Measurements from ENCODE around the gene CLIC3. TPM values are rescaled to one million over a fixed set of nuclear protein-coding genes. Genes with fewer than 3 reads are reported as not detected.
"Not testable (repeated sequence)": the region's sequence is repeated elsewhere in the genome, so short reads cannot be mapped to it uniquely, and the experiment has no call there.

The CLIC3 gene
- total RNA-seq, 1 donor from 2014 or later, result not detected

DNA sequence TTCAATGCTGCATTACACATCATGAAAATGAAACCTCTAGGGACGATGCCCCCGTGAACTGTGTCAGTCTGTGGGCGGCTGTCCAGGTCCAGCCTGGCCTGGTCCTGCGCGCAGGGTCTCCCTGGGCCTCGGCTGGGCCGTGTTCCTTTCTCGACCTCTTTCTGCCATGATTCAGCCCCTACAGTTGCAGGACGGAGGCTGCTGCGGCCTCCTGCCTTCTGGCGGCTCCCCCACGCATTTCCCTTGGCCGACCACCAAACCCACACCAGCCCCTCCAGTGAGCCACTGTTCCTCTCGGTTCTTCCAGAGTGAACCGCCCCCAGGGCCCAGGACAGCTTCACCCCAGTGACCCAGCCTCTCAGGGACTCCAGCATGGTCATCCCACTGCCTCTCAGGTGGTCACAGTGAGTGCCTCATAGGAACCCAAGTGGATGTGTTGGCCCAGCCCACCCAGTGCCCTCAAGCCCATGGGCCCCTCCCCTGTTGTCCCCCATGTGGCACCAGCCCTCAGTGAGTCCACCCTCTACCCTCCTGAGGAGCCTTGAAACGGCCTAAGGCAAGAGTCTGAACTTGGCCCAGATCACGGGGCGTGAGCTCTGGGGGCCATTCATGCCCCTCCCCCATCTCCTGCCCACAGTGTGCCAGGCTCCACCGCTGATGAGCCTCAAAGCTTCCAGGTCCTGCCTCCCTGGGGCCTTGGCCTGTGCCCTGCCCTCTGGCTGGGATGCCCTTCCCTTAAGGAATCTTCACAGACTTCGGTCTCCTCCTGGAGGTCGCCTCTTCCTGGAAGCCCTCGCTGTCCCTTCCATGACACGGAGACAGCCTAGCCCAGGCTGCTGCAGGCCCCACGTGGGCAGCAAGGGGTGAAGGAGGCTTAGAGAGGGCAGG lies 10.0 kb upstream of the CLIC3 start:
- Mint-ChIP-seq H3K36me3 (ENCODE audit: low read depth) (no peaks in the 10 kb centered on the region), H3K9me3 (no peaks in the 10 kb centered on the region), H3K4me1 (peaks cover 1% of the 10 kb centered on the region), H3K27me3 (no peaks in the 10 kb centered on the region), H3K27ac (no peak overlapping the region), H3K4me3 (no peak overlapping the region)
- ATAC-seq (ENCODE audit: low read depth) (no peak), DNase-seq (no peak)
- CTCF ChIA-PET, result no interaction called here
- POLR2A ChIA-PET, result no interaction called here
- no peak for TF ChIP-seq CTCF (IDR thresholded peaks at IDR 0.05)
- intact Hi-C loops (cut with micrococcal nuclease), result no loop called here

DNA sequence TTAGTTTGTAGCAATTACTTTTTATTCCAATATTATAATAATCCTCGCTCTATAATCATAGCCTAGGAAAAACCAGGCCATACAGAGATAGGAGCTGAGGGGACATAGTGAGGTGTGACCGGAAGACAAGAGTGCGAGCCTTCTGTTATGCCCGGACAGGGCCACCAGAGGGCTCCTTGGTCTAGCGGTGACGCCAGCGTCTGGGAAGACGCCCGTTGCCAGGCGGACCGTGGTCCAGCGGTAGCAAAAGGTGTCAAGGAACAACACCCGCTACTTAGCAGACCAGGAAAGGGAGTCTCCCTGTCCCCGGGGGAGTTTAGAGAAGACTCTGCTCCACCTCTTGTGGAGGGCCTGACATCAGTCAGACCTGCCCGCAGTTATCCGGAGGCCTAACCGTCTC lies 7.9 kb upstream of the CLIC3 start:
- CTCF ChIA-PET, result interaction anchor here (0.7 to 1.0 kb wide), 2 partner anchors 31 to 87 kb away, joined by 3 to 7 read pairs; no protein-coding TSS in a partner anchor
- not testable (repeated sequence) for H3K27ac Mint-ChIP-seq

GRCh38 chr9:137002646-137003041 lies 6.3 kb upstream of the CLIC3 start:
- intact Hi-C loops (cut with micrococcal nuclease), result no loop called here
- ChIA-PET CTCF (interaction anchor here (1.4 to 1.5 kb wide), 2 partner anchors 33 to 36 kb away, joined by 3 to 8 read pairs; no protein-coding TSS in a partner anchor), POLR2A (interaction anchor here (3.3 kb wide), 1 partner anchor 11 kb away, joined by 38 read pairs; the partner anchor contains the start of gene PAXX)
- no peak overlapping the region for H3K27ac Mint-ChIP-seq
- H3K4me1 Mint-ChIP-seq, result peaks cover 37% of the 10 kb centered on the region
- H3K36me3 Mint-ChIP-seq (ENCODE audit: low read depth), result no peaks in the 10 kb centered on the region
- no peak overlapping the region for H3K4me3 Mint-ChIP-seq
- no peak for TF ChIP-seq CTCF (IDR thresholded peaks at IDR 0.05)
- no peak for DNase-seq
- H3K9me3 Mint-ChIP-seq, result no peaks in the 10 kb centered on the region
- H3K27me3 Mint-ChIP-seq, result no peaks in the 10 kb centered on the region
- no peak for ATAC-seq (ENCODE audit: low read depth)

More for the DNA sequence above, 7.9 kb upstream of the CLIC3 start:
- POLR2A ChIA-PET, result interaction anchor here (0.6 kb wide), 1 partner anchor 30 kb away, joined by 3 read pairs; no protein-coding TSS in a partner anchor
- DNase-seq; H3K9me3 Mint-ChIP-seq; H3K36me3 Mint-ChIP-seq (ENCODE audit: low read depth); ATAC-seq (ENCODE audit: low read depth); H3K27me3 Mint-ChIP-seq; H3K4me3 Mint-ChIP-seq: not testable (repeated sequence)
- H3K4me1 Mint-ChIP-seq, result peaks cover 22% of the 10 kb centered on the region
- intact Hi-C loops (cut with micrococcal nuclease), result loop anchor here (1.0 kb wide), 1 partner anchor 31 kb away; no protein-coding TSS in a partner anchor

DNA sequence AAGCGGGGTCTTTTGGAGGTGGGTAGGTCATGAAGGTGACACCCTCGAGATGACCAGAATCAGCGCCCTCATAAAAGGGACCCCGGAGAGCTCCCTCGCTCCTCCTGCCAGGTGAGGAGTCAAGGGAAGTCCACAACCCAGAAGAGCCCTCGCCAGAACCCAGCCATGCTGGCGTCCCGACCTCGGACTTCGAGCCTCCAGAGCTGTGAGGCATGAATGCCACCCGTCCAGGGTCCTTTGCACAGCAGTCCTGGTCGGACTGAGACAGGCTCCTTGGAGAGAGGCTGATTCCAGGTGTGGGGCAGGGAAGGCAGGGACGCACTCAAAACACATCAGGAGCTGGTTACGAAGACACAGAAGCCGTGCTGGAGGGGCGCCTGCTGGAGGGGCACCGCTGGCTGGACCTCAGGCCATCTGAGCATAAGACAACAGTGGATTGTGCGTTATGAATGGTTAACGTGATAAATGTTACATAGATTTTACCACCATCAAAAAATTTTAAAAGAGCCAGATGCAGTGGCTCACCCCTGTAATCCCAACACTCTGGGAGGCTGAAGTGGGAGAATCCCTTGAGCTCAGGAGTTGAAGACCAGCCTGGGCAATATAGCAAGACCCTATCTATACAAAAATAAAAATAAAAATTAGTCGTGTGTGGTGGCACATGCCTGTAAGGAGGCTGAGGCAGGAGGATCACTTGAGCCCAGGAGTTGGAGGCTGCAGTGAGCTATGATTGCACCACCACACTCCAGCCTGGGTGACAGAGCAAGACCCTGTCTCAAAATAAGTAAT lies 5.7 kb upstream of the CLIC3 start:
- ChIA-PET POLR2A (interaction anchor here (0.7 to 3.3 kb wide), 3 partner anchors 10 to 272 kb away, joined by 8 to 38 read pairs (median 12); partner anchors contain the start of gene PAXX), CTCF (interaction anchor here (1.5 to 2.3 kb wide), 2 partner anchors 27 to 33 kb away, joined by 8 read pairs; no protein-coding TSS in a partner anchor)
- no peak for DNase-seq
- no peak for TF ChIP-seq CTCF (IDR thresholded peaks at IDR 0.05)
- intact Hi-C loops (cut with micrococcal nuclease), result no loop called here
- Mint-ChIP-seq H3K27me3 (no peaks in the 10 kb centered on the region), H3K9me3 (no peaks in the 10 kb centered on the region), H3K27ac (no peak overlapping the region), H3K36me3 (ENCODE audit: low read depth) (no peaks in the 10 kb centered on the region), H3K4me3 (no peak overlapping the region), H3K4me1 (peaks cover 43% of the 10 kb centered on the region)
- ATAC-seq (ENCODE audit: low read depth), result no peak

DNA sequence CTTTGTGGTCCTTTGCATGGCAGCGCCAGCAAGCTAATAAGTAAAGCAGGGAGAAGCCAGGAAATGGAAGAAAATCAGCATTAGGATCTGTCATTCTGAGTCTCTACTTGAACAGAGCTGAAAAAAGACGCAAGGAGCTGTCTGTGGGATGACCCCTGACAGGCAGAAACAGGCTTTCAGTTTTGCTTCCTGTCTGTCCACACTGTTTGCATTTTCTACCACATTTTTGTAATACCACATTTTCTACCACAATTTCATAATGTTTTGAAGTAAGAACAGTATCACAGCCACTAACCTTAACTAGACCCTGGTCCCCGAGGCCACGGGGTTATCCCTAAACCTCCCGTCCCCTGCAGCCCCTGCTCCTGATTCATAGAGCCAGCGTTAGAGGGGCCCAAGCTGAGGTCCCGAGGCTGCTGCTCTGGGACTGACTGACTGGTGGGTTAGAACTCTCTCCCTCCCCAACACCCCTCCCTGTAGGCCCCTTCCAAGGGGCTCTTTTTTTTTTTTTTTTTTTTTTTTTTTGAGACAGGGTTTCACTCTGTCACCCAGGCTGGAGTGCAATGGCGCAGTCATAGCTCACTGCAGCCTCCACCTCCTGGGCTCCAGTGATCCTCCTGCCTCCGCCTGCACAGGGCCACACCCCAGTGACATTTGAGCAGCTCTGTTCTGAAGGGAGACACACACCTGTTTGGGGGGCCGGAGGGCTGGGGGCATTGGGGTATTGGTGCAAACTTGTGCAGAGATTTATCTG lies 4.0 kb upstream of the CLIC3 start:
- TF ChIP-seq CTCF (IDR thresholded peaks at IDR 0.05), result no peak
- no peaks in the 10 kb centered on the region for H3K27me3 Mint-ChIP-seq
- peak overlapping the region; percentile 83 for H3K27ac Mint-ChIP-seq
- ATAC-seq (ENCODE audit: low read depth) (peak; percentile 69), DNase-seq (no peak)
- intact Hi-C loops (cut with micrococcal nuclease), result loop anchor here (1.0 kb wide), 1 partner anchor 34 kb away; no protein-coding TSS in a partner anchor
- peaks cover 55% of the 10 kb centered on the region for H3K4me1 Mint-ChIP-seq
- ChIA-PET CTCF (interaction anchor here (0.6 to 2.3 kb wide), 7 partner anchors 9 to 158 kb away, joined by 3 to 8 read pairs (median 3); partner anchors contain the start of genes ABCA2, AJM1 and FUT7), POLR2A (interaction anchor here (0.6 to 3.3 kb wide), 9 partner anchors 8 to 423 kb away, joined by 4 to 38 read pairs (median 4); partner anchors contain the start of genes EXD3, NOXA1, NPDC1 and PAXX)
- peak overlapping the region; percentile 75 for H3K4me3 Mint-ChIP-seq
- no peaks in the 10 kb centered on the region for H3K36me3 Mint-ChIP-seq (ENCODE audit: low read depth)
- no peaks in the 10 kb centered on the region for H3K9me3 Mint-ChIP-seq

Measured in activated B cell treated with CpG ODN at 0.5 μM for 24 hours (primary cell).